SK-N-SH treated with all-trans-retinoic acid at 6 μM for 48 hours (cell line): ENCODE results near the gene C14orf180.

Experiments used
- ATAC-seq: fragments of 200-7000 bp; cut with Tn5 transposase; 3 replicates; pipeline ENCODE4 v1.9.1; 2020; ENCODE audit warnings: mild to moderate bottlenecking, moderate library complexity
- ARNTL ChIP-seq: fragments of 450-650 bp; formaldehyde crosslinking; IDR thresholded peaks from 2 replicates; pipeline ENCODE4 v1.5.0; 2020; ENCODE audit warnings: low read depth, mild to moderate bottlenecking, moderate library complexity, borderline replicate concordance
- BACH2 ChIP-seq: fragments of 250-450 bp; sonication (Bioruptor Pico); IDR thresholded peaks from 2 replicates; pipeline ENCODE4 v1.9.0; 2021; ENCODE audit warnings: mild to moderate bottlenecking, borderline replicate concordance
- CREB5 ChIP-seq: fragments of 250-450 bp; sonication (Bioruptor Pico); IDR thresholded peaks from 2 replicates; pipeline ENCODE4 v1.5.1; 2020; ENCODE audit warnings: low read depth, mild to moderate bottlenecking, moderate library complexity
- CSDC2 ChIP-seq: fragments of 250-450 bp; sonication (Bioruptor Pico); IDR thresholded peaks from 2 replicates; pipeline ENCODE4 v1.5.0; 2020; ENCODE audit warnings: mild to moderate bottlenecking, moderate library complexity
- CSRNP3 ChIP-seq: fragments of 250-450 bp; sonication (Bioruptor Pico); IDR thresholded peaks from 2 replicates; pipeline ENCODE4 v1.5.1; 2021; ENCODE audit warnings: mild to moderate bottlenecking, moderate library complexity
- ESRRG ChIP-seq: fragments of 250-450 bp; sonication (Bioruptor Pico); IDR thresholded peaks from 2 replicates; pipeline ENCODE4 v1.6.1; 2021; ENCODE audit warnings: mild to moderate bottlenecking
- GLIS3 ChIP-seq: fragments of 250-450 bp; sonication (Bioruptor Pico); IDR thresholded peaks from 2 replicates; pipeline ENCODE4 v1.5.0; 2020; ENCODE audit warnings: mild to moderate bottlenecking, moderate library complexity
- ISL1 ChIP-seq: fragments of 250-450 bp; sonication (Bioruptor Pico); IDR thresholded peaks from 2 replicates; pipeline ENCODE4 v2.1.2; 2022; ENCODE audit warnings: mild to moderate bottlenecking, moderate library complexity
- OSR1 ChIP-seq: fragments of 250-450 bp; sonication (Bioruptor Pico); IDR thresholded peaks from 2 replicates; pipeline ENCODE4 v1.8.0; 2022; ENCODE audit warnings: moderate library complexity, mild to moderate bottlenecking, inconsistent platforms
- PATZ1 ChIP-seq: fragments of 250-450 bp; sonication (Bioruptor Pico); IDR thresholded peaks from 2 replicates; pipeline ENCODE4 v1.8.0; 2020; ENCODE audit warnings: mild to moderate bottlenecking, moderate library complexity, borderline replicate concordance
- PPARA ChIP-seq: fragments of 250-450 bp; sonication (Bioruptor Pico); IDR thresholded peaks from 2 replicates; pipeline ENCODE4 v1.5.0; 2020; ENCODE audit warnings: mild to moderate bottlenecking, borderline replicate concordance
- RARB ChIP-seq: fragments of 250-450 bp; sonication (Bioruptor Pico); IDR thresholded peaks from 2 replicates; pipeline ENCODE4 v1.8.0; 2021; ENCODE audit warnings: mild to moderate bottlenecking, moderate library complexity
- SNAI2 ChIP-seq: fragments of 250-450 bp; sonication (Bioruptor Pico); IDR thresholded peaks from 2 replicates; pipeline ENCODE4 v1.5.0; 2020; ENCODE audit warnings: mild to moderate bottlenecking, moderate library complexity
- TCF4 ChIP-seq: fragments of 250-450 bp; sonication (Bioruptor Pico); IDR thresholded peaks from 2 replicates; pipeline ENCODE4 v1.8.0; 2021; ENCODE audit warnings: mild to moderate bottlenecking, moderate library complexity, borderline replicate concordance
- TOX ChIP-seq: fragments of 250-450 bp; sonication (Bioruptor Pico); IDR thresholded peaks from 2 replicates; pipeline ENCODE4 v1.8.0; 2021; ENCODE audit warnings: mild to moderate bottlenecking, moderate library complexity, borderline replicate concordance
- ZC3H10 ChIP-seq: fragments of 250-450 bp; sonication (Bioruptor Pico); IDR thresholded peaks from 2 replicates; pipeline ENCODE4 v1.5.1; 2021; ENCODE audit warnings: mild to moderate bottlenecking, moderate library complexity
- ZFP3 ChIP-seq: fragments of 250-450 bp; sonication (Bioruptor Pico); IDR thresholded peaks from 2 replicates; pipeline ENCODE4 v1.5.0; 2020; ENCODE audit warnings: mild to moderate bottlenecking, moderate library complexity
- ZFP30 ChIP-seq: fragments of 450-650 bp; formaldehyde crosslinking; IDR thresholded peaks from 2 replicates; pipeline ENCODE4 v1.5.0; 2022; ENCODE audit warnings: mild to moderate bottlenecking, moderate library complexity
- ZNF70 ChIP-seq: fragments of 450-650 bp; formaldehyde crosslinking; IDR thresholded peaks from 2 replicates; pipeline ENCODE4 v1.5.0; 2020; ENCODE audit warnings: mild to moderate bottlenecking, moderate library complexity
- ZNF8 ChIP-seq: fragments of 450-650 bp; formaldehyde crosslinking; IDR thresholded peaks from 2 replicates; pipeline ENCODE4 v1.5.0; 2020; ENCODE audit warnings: mild to moderate bottlenecking, moderate library complexity
- TF ChIP-seq, protein P1 (sequence below): fragments of 250-450 bp; sonication (Bioruptor Pico); IDR thresholded peaks from 2 replicates; pipeline ENCODE4 v1.5.0; 2020; ENCODE audit warnings: mild to moderate bottlenecking, moderate library complexity

The C14orf180 gene

DNA sequence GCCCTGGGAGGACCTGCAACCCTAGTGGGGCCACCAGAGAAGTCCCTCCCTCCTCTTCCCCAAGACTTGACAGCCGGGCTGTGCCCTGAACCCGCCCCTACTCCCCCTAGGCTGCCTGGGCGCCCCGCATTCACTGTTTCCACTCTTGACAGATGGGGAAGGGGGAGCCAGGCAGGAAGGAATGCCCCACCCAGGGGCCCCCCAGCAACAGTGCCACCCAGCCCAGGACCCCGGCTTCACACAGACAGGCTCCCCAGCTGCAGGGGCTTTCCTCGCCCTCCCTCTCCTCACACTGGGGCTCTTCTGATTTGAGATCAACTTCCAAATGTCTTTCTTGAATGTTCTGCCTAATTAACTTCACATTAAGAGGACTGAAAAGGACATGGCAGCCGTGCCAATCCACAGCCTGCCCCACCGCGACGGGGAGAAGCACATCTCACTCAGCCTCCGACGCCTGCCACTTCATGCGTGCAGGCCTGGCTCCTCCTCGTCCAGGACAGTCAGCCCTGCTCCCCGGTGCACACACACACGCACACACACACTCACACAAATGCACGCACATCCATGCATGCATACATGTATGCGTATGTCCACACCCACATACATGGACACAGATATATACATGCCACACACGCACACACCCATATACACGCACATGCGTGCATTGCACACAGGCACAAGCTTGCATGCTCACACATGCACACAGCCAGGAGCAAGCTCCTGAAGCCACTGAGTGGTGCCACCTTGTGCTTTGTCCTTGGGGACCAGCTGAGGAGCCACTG lies 19.6 kb upstream of the C14orf180 start (continued):
- TF ChIP-seq PATZ1: no peak
- TF ChIP-seq CSDC2 (CRISPR knock-in tag): no peak

DNA sequence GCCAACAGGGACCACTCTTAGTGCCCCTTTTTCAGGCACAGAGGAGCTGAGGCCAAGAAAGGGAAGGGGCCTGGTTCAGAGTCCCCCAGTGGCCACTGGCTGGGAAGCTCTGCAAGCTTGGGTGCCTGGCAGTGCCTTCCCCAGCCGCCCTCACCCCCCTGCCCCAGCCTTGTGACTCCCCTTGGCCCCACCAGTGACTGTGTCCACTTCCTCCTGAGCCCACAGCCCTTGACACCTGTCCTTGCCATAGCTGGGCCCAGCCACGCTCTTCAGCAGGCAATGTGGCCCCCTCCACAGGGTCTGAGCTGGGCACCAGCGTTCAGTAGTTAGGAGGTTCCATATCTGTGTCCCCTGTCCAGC lies 19.0 kb upstream of the C14orf180 start:
- TF ChIP-seq ZFP3 (CRISPR knock-in tag): no peak
- no peak for TF ChIP-seq BACH2 (CRISPR knock-in tag)
- TF ChIP-seq ZNF8 (CRISPR knock-in tag): no peak
- no peak for TF ChIP-seq CSRNP3 (CRISPR knock-in tag)
- no peak for TF ChIP-seq CSDC2 (CRISPR knock-in tag)
- TF ChIP-seq OSR1 (CRISPR knock-in tag): no peak
- TF ChIP-seq RARB (CRISPR knock-in tag): no peak
- TF ChIP-seq TOX: no peak
- no peak for TF ChIP-seq PPARA (CRISPR knock-in tag)
- no peak for TF ChIP-seq ISL1 (CRISPR knock-in tag)
- TF ChIP-seq, protein P1, sequence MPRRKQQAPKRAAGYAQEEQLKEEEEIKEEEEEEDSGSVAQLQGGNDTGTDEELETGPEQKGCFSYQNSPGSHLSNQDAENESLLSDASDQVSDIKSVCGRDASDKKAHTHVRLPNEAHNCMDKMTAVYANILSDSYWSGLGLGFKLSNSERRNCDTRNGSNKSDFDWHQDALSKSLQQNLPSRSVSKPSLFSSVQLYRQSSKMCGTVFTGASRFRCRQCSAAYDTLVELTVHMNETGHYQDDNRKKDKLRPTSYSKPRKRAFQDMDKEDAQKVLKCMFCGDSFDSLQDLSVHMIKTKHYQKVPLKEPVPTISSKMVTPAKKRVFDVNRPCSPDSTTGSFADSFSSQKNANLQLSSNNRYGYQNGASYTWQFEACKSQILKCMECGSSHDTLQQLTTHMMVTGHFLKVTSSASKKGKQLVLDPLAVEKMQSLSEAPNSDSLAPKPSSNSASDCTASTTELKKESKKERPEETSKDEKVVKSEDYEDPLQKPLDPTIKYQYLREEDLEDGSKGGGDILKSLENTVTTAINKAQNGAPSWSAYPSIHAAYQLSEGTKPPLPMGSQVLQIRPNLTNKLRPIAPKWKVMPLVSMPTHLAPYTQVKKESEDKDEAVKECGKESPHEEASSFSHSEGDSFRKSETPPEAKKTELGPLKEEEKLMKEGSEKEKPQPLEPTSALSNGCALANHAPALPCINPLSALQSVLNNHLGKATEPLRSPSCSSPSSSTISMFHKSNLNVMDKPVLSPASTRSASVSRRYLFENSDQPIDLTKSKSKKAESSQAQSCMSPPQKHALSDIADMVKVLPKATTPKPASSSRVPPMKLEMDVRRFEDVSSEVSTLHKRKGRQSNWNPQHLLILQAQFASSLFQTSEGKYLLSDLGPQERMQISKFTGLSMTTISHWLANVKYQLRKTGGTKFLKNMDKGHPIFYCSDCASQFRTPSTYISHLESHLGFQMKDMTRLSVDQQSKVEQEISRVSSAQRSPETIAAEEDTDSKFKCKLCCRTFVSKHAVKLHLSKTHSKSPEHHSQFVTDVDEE (CRISPR knock-in tag): no peak
- TF ChIP-seq GLIS3 (CRISPR knock-in tag): no peak
- TF ChIP-seq ZNF70 (CRISPR knock-in tag): no peak
- no peak for ATAC-seq

GRCh38 chr14:104561124-104561557 lies 18.4 kb upstream of the C14orf180 start:
- TF ChIP-seq SNAI2 (CRISPR knock-in tag) (no peak), CREB5 (CRISPR knock-in tag) (no peak), CSDC2 (CRISPR knock-in tag) (no peak), ESRRG (CRISPR knock-in tag) (no peak), TCF4 (CRISPR knock-in tag) (no peak), ARNTL (CRISPR knock-in tag) (no peak), TOX (no peak)
- ATAC-seq: no peak

DNA sequence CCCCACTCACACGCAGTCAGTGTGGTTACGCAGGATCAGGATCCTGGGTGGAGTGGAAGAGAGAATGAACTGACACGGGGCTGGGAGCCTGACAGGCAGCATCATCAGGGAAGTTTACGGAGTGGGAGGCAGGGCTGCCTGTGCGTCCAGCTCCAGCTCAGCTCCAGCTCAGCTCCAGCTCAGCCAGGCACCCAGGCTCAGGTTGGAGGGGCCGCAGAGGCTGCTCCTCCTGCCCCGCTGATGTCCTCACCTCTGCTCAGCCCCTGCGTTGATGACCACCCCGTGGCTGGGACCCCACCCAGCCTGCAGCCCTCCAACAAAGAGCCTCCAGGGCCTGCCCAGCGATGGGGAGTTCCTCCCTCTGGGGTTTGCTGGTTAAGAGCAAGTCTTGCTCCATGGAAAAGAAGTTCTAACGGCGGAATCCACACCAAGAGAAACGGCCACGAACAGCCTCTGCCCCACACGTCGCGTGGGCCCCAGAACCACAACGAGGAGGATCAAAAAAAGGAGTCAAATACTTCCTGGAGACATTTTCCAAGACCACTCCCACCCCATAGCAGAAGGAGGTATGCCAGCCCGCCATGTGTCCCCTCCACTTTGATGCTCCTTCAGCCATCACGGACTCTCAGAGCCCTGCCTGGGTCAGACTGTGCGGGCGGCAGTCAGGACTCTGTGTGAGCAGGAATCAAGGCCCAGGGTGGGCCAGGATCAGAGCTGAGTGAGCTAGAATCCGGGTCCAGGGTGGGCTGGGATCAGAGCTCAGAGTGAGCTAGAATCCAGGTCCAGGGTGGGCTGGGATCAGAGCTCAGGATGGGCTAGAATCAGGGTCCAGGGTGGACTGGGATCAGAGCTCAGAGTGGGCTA lies 17.7 kb upstream of the C14orf180 start:
- TF ChIP-seq ZFP3 (CRISPR knock-in tag) (no peak), TCF4 (CRISPR knock-in tag) (no peak), ZFP30 (CRISPR knock-in tag) (no peak), OSR1 (CRISPR knock-in tag) (no peak), PATZ1 (no peak), SNAI2 (CRISPR knock-in tag) (no peak), ZC3H10 (no peak), PPARA (CRISPR knock-in tag) (no peak)
- TF ChIP-seq, protein P1 (CRISPR knock-in tag): no peak
- ATAC-seq: no peak
